Cardiac fibroblast (primary cell): ENCODE data around the gene SLC12A4.
"Not testable (repeated sequence)": the region's sequence is repeated elsewhere in the genome, so short reads cannot be mapped to it uniquely, and the experiment has no call there.

ENCODE experiments used
- DNase-seq, 2 donors: peaks; one replicate each; pipeline versions ENCODE4 v3.0.0 to v3.0.0-alpha.2; 2010; ENCODE audit warnings: low read depth in 2 of 2
- H3K4me3 ChIP-seq, 2 donors: replicated peaks in 1 of 2; 1 replicate in 1 of 2; 2 replicates in 1 of 2; pipeline ENCODE4 v1.5.1; 2011; ENCODE audit warnings: low read depth in 2 of 2, low read length in 2 of 2, mild to moderate bottlenecking in 2 of 2, moderate library complexity in 1 of 2
- TF ChIP-seq, protein P1 (sequence below): IDR thresholded peaks from one replicate; pipeline ENCODE4 v1.5.1; 2011; ENCODE audit warnings: low read depth, mild to moderate bottlenecking, low read length, inconsistent platforms

Gene SLC12A4

DNA sequence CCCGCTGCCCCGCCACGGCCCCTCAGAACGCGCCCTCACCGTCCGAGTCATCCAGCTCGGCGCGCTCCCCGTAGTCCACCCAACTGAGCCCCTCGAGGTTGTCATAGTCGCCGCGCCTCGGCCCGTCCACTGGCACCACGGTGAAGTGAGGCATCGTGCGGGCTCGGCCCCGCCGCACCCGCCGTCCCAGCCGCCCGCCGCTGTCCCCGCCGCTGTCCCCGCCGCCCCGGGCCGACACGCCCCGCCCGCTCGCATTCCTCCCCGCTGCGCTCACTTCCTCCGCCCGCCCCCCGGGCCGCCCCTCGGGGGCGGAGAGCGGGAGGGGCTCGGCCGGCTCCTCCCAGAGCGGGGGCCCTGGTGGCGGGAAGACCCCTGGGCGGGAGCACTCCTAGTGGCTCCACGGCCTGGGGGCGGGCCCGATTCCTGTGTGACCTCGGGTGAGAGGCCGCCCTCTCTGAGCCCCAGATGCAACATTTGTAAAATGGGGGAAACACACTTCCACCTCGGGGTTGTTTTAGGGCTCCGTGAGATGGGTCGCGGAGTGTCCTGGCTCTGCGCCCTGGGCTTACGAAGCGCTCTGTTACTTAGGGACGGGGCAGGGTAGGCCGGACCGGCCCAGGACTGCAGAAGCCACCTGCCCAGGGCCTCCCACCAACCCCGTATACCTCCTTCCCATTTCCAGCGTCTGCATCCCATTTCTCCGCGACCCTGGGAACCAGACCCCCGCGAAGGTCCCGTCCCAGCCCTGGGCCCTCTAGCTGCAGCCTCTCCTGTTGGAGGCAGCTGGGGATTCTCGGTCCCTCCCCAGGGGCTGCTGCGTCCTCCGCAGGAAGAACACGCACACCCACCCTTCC, at the start of gene SLC12A4:
SLC12A4 (minus strand) TSS at position 238 of the 854 bp plus-strand sequence; CDS start at position 154, 84 bp downstream.
- DNase-seq: peak; percentile 70 to 83

DNA sequence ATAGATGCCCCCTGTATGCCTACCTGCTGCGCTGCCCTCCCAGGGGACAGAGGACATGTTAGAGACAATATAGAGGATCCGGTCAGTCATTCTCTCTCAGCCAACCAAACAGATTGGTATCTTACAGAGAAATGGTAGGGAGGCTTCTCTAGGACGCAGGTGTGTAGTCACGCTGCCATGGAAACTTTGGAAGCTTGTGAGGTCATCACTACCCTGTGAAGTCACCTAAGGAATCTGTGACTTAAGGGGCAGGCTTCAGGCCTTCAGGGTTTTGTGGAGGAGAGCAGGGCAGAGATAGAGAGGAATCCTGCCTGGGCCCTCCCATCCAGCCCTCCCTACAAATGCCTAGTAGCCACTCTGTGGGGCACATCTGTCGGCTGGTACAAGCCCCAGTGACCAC, 47.2 kb upstream of the SLC12A4 start, which contains the start of gene DPEP2NB:
DPEP2NB (minus strand) TSS at position 231 of the 400 bp plus-strand sequence; CDS start at position 90, 141 bp downstream.
- no peak for DNase-seq
- TF ChIP-seq, protein P1, sequence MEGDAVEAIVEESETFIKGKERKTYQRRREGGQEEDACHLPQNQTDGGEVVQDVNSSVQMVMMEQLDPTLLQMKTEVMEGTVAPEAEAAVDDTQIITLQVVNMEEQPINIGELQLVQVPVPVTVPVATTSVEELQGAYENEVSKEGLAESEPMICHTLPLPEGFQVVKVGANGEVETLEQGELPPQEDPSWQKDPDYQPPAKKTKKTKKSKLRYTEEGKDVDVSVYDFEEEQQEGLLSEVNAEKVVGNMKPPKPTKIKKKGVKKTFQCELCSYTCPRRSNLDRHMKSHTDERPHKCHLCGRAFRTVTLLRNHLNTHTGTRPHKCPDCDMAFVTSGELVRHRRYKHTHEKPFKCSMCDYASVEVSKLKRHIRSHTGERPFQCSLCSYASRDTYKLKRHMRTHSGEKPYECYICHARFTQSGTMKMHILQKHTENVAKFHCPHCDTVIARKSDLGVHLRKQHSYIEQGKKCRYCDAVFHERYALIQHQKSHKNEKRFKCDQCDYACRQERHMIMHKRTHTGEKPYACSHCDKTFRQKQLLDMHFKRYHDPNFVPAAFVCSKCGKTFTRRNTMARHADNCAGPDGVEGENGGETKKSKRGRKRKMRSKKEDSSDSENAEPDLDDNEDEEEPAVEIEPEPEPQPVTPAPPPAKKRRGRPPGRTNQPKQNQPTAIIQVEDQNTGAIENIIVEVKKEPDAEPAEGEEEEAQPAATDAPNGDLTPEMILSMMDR: no peak
- H3K4me3 ChIP-seq: no peak within 1 kb of the TSS

More for the DNA sequence above, at the start of gene SLC12A4:
- TF ChIP-seq, protein P1: no peak
- H3K4me3 ChIP-seq: peak within 1 kb of the TSS; percentile 56 to 82

DNA sequence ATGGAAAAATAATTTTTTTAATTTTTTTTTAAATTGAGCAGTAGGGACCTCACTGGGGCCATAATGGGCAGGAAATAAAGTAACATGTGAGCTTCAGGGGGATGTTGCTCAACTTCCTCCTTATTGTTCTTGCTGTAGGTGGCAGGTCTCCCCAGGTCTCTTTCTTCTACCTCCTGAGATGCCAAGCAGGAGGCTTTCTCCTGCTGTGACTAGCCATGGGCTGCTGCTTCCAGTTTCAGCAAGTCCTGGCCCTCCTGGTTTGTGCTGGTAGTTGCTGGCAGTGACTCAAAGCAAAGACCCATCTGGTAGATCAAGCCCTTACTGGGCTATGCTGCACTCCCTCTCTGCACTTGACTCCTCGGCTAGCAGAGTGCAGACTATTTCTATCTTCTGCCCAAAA, 45.0 kb upstream of the SLC12A4 start:
- peak; percentile 22 to 24 for DNase-seq
- H3K4me3 ChIP-seq: no peak overlapping the region
- TF ChIP-seq, protein P1: no peak

DNA sequence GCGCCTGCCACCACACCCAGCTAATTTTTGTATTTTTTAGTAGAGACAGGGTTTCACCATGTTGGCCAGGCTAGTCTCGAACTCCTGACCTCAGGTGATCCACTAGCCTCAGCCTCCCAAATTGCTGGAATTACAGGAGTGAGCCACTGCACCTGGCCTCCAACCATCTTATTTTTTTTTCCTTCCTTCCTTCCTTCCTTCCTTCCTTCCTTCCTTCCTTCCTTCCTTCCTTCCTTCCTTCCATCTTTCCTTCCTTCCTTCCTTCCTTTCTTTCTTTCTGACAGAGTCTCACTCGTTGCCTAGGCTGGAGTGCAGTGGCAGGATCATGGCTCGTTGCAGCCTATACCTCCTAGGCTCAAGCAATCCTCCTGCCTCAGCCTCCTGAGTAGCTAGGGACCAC, 41.4 kb upstream of the SLC12A4 start:
- DNase-seq, H3K4me3 ChIP-seq: not testable (repeated sequence)

DNA sequence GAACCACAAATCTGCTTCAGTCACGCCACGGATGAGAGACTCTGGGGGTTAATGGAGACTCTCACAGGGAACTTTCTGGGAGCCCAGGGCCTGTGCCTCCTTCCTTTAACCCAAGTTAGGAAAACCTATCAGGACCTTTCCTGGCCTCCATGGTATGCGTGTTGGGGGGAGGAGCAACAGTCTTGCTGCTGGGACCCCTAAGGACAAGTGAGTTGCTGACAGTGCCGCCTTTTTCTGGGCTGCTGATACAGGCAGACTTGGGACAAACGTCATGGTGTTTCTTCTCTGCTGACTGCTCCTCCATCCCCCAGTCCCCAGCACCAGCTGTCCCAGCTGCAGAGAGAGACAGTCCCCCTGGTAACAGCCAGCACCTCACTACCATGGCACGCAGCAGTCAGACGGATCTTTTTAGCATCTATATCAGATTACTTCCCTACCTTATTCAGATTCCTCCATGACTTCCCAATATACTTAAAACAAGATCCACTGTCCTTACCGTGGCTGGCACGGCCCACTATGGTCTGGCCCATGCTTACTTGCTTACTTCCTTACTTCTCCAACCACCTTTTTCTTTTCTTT, 40.8 kb upstream of the SLC12A4 start:
- DNase-seq: no peak
- H3K4me3 ChIP-seq: no peak overlapping the region
- TF ChIP-seq, protein P1: no peak

DNA sequence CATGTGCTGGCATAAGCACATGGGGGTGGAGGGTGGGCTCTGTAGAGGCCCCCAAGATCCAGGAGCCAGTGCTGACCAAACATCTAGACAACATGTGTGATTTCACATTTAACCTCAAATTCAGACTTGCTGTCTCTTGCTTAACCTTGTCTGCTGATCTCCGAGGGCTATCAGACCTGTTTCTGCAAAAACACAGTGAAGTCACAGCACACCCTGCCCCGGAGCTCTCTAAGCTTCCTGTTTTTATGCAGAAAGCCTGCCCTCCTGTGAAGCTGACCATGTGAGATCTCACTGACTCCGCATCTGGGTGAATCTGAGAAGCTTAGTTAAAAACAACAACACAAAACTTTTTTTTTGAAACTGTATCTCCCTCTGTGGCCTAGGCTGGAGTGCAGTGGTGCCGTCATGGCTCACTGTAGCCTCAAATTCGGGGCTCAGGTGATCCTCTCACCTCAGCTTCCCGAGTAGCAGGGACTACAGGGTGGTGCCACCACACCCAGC, 37.4 kb upstream of the SLC12A4 start:
- peak in 1 of 2 donors; percentile 37 for DNase-seq
- no peak overlapping the region for H3K4me3 ChIP-seq
- TF ChIP-seq, protein P1: no peak

DNA sequence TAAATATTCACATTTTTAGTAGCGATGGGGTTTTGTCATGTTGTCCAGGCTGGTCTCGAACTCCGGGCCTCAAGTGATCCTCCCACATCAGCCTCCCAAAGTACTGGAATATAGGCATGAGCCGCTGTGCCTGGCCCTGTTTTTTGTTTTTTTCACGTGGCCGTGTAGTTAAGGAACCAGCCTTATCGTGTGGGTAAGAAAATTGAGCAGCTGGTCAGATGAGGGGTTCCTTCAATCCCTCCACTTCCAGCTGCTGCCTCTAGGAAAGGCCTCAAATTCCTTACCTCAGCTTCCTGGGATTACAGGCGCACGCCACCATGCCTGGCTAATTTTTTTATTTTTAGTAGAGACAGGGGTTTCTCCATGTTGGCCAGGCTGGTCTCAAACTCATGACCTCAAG, 36.8 kb upstream of the SLC12A4 start:
- no peak overlapping the region for H3K4me3 ChIP-seq
- DNase-seq: no peak
- TF ChIP-seq, protein P1: no peak
